KOPT-K1 (cell line): Measurements from ENCODE around the gene RETSAT.

ENCODE experiments used
- H3K27ac ChIP-seq: fragments of 200-600 bp; sonication (generic); 2 replicates; pipeline ENCODE4 v1.5.1; 2016; ENCODE audit warnings: antibody characterized with exemption, mild to moderate bottlenecking, low read depth, low read length; ENCODE audit not compliant: poor library complexity, severe bottlenecking
- H3K36me3 ChIP-seq: fragments of 200-600 bp; sonication (generic); 2 replicates; pipeline ENCODE4 v1.5.1; 2017; ENCODE audit warnings: antibody characterized with exemption, mild to moderate bottlenecking, low read length, moderate library complexity; ENCODE audit not compliant: insufficient read depth
- H3K9me3 ChIP-seq: fragments of 200-600 bp; sonication (generic); 2 replicates; pipeline ENCODE4 v1.5.1; 2017; ENCODE audit warnings: antibody characterized with exemption, low read length, mild to moderate bottlenecking; ENCODE audit not compliant: insufficient read depth, poor library complexity, severe bottlenecking

The RETSAT gene

DNA sequence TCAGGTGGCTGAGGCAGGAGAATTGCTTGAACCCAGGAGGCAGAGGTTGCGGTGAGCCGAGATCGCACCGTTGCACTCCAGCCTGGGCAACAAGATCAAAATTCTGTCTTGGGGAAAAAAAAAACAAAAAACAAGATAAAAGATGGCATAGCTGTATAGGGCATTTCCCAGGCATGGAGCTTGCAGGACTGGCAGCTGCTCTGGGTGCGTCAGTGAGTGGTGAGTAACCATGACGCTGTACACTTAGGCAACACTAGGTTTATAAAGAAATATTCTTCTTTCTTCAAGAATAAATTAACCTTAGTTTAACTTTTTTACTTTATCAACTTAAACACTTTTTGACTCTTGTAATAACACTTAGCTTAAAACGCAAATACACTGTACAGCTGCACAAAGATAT, 41.9 kb downstream of the RETSAT start:
- Histone ChIP-seq H3K27ac (no peak overlapping the region), H3K36me3 (peaks cover 36% of the 10 kb centered on the region), H3K9me3 (no peaks in the 10 kb centered on the region)

GRCh38 chr2:85310330-85310729, 44.0 kb downstream of the RETSAT start:
- no peaks in the 10 kb centered on the region for H3K9me3 ChIP-seq
- H3K36me3 ChIP-seq = peaks cover 19% of the 10 kb centered on the region
- H3K27ac ChIP-seq = no peak overlapping the region

- Histone ChIP-seq H3K27ac (no peak overlapping the region), H3K9me3 (no peaks in the 10 kb centered on the region), H3K36me3 (peaks cover 14% of the 10 kb centered on the region)
Measured at GRCh38 chr2:85309699-85310321, 44.5 kb downstream of the RETSAT start.

GRCh38 chr2:85308896-85309555, 45.3 kb downstream of the RETSAT start:
- Histone ChIP-seq H3K9me3 (no peaks in the 10 kb centered on the region), H3K36me3 (peaks cover 6% of the 10 kb centered on the region), H3K27ac (no peak overlapping the region)

DNA sequence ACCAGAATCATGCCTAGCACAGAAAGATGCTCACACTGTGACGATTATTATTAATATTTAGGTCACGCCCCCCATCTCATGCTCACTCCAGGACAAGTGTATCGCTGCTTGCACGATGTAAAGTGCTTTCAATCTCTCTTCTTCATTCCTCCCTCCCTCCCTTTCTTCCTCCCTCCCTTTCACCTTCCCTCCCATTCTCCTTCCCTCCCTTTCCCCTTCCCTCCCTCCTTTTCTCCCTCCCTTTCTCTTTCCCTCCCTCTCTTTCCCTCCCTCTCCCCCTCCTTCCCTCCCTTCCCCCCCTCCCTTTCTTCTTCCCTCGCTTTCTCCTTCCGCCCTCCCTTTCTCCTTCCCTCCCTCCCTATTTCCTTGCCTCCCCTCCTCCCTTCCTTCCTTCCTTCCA, 46.1 kb downstream of the RETSAT start:
- no peaks in the 10 kb centered on the region; the same call in 1 of the 2 replicates for H3K36me3 ChIP-seq
- H3K27ac ChIP-seq = no peak overlapping the region
- no peaks in the 10 kb centered on the region for H3K9me3 ChIP-seq

DNA sequence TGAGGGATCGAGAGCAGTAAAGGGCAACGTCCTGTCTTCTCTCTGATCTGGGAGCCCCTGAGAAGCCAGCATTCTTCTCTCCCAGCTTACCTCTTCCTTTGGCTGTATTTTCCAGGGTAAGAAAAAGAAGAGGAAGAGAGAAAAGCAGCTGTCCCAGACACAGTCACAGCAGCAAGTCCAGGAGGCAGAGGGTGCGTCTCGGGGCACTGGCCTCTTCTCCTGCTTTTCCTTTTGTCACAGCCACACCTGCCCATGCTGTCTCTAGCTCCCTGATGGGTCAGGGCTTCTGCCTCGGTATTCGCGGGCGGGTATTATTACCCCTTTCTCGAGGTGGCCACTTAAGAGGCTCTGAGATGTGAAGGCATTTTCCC, 46.8 kb downstream of the RETSAT start:
- Histone ChIP-seq H3K27ac (no peak overlapping the region), H3K9me3 (no peaks in the 10 kb centered on the region), H3K36me3 (no peaks in the 10 kb centered on the region; the same call in 1 of the 2 replicates)

- Histone ChIP-seq H3K27ac (no peak overlapping the region), H3K36me3 (no peaks in the 10 kb centered on the region), H3K9me3 (no peaks in the 10 kb centered on the region)
Measured at GRCh38 chr2:85303780-85304531, 50.4 kb downstream of the RETSAT start.

- Histone ChIP-seq H3K36me3 (no peaks in the 10 kb centered on the region), H3K27ac (no peak overlapping the region), H3K9me3 (no peaks in the 10 kb centered on the region)
Measured at GRCh38 chr2:85302121-85302520, 52.2 kb downstream of the RETSAT start.
